Stomach smooth muscle (tissue), 2 donors: Measurements from ENCODE around the gene TELO2.
A peak's percentile ranks its signal among the peaks of the same experiment; 100 is the strongest.

ENCODE experiments used
- H3K27ac ChIP-seq: one replicate; pipeline ENCODE4 v1.7.0; 2013; ENCODE audit warnings: mild to moderate bottlenecking, low read length, inconsistent platforms
- H3K27me3 ChIP-seq, 2 donors: one replicate each; pipeline ENCODE4 v1.7.0; 2013; ENCODE audit warnings: low read length in 2 of 2; ENCODE audit not compliant: insufficient read depth in 2 of 2, control insufficient read depth in 1 of 2
- H3K36me3 ChIP-seq, 2 donors: one replicate each; pipeline ENCODE4 v1.7.0; 2013; ENCODE audit warnings: low read length in 2 of 2; ENCODE audit not compliant: control insufficient read depth in 2 of 2, insufficient read depth in 2 of 2
- H3K4me1 ChIP-seq: one replicate; pipeline ENCODE4 v1.7.0; 2013; ENCODE audit warnings: low read length; ENCODE audit not compliant: control insufficient read depth, insufficient read depth
- H3K4me3 ChIP-seq, 2 donors: one replicate each; pipeline ENCODE4 v1.7.0; 2013; ENCODE audit warnings: low read length in 2 of 2
- H3K9ac ChIP-seq, 2 donors: one replicate each; pipeline ENCODE4 v1.7.0; 2013; ENCODE audit warnings: low read length in 2 of 2, mild to moderate bottlenecking in 1 of 2
- H3K9me3 ChIP-seq, 2 donors: one replicate each; pipeline ENCODE4 v1.7.0; 2013; ENCODE audit warnings: low read length in 2 of 2; ENCODE audit not compliant: control insufficient read depth in 2 of 2
- donor health status: healthy.
- donor health status: Pancreatic carcinoma.

Gene TELO2

GRCh38 chr16:1492923-1493745 lies at the start of gene TELO2:
TSS of gene TELO2 (plus strand) at chr16:1493360. CDS start at chr16:1494282, 922 bp downstream.
- Histone ChIP-seq H3K4me3 (peak within 1 kb of the TSS; percentile 73 to 84), H3K27ac (peak within 1 kb of the TSS; percentile 66), H3K36me3 (peaks cover 3 to 18% of the 10 kb centered on the region in 2 donors), H3K9me3 (no peaks in the 10 kb centered on the region), H3K27me3 (no peaks in the 10 kb centered on the region), H3K9ac (peak within 1 kb of the TSS; percentile 74 to 77), H3K4me1 (peaks cover 24% of the 10 kb centered on the region)

- Histone ChIP-seq H3K4me1 (no peaks in the 10 kb centered on the region), H3K27ac (no peak overlapping the region), H3K36me3 (peaks cover 0 to 8% of the 10 kb centered on the region in 2 donors), H3K27me3 (no peaks in the 10 kb centered on the region), H3K9me3 (no peaks in the 10 kb centered on the region), H3K4me3 (no peak overlapping the region), H3K9ac (no peak overlapping the region)
Measured at GRCh38 chr16:1443403-1443973, 49.7 kb upstream of the TELO2 start.

- no peak within 1 kb of the TSS for H3K4me3 ChIP-seq
- H3K9me3 ChIP-seq = no peaks in the 10 kb centered on the region
- H3K4me1 ChIP-seq = no peaks in the 10 kb centered on the region
- H3K27me3 ChIP-seq = no peaks in the 10 kb centered on the region
- no peak within 1 kb of the TSS for H3K27ac ChIP-seq
- H3K9ac ChIP-seq = no peak within 1 kb of the TSS
- peaks cover 0 to 8% of the 10 kb centered on the region in 2 donors for H3K36me3 ChIP-seq
Measured at GRCh38 chr16:1443980-1444729, 49.0 kb upstream of the TELO2 start, which contains the start of gene CCDC154. TSS of gene CCDC154 (minus strand) at chr16:1444556. CDS start at chr16:1444322, 234 bp downstream.

GRCh38 chr16:1444730-1445517 lies 48.2 kb upstream of the TELO2 start:
- Histone ChIP-seq H3K4me1 (no peaks in the 10 kb centered on the region), H3K36me3 (peaks cover 5 to 10% of the 10 kb centered on the region in 2 donors), H3K4me3 (no peak overlapping the region), H3K9me3 (no peaks in the 10 kb centered on the region), H3K27ac (no peak overlapping the region), H3K27me3 (no peaks in the 10 kb centered on the region), H3K9ac (no peak overlapping the region)

GRCh38 chr16:1445518-1446203 lies 47.5 kb upstream of the TELO2 start:
- no peak overlapping the region for H3K27ac ChIP-seq
- H3K36me3 ChIP-seq = peaks cover 5 to 11% of the 10 kb centered on the region in 2 donors
- no peaks in the 10 kb centered on the region for H3K27me3 ChIP-seq
- no peaks in the 10 kb centered on the region for H3K4me1 ChIP-seq
- no peak overlapping the region for H3K9ac ChIP-seq
- no peak overlapping the region for H3K4me3 ChIP-seq
- H3K9me3 ChIP-seq = no peaks in the 10 kb centered on the region

- Histone ChIP-seq H3K9ac (no peak overlapping the region), H3K27ac (no peak overlapping the region), H3K36me3 (peaks cover 5 to 18% of the 10 kb centered on the region in 2 donors), H3K4me1 (no peaks in the 10 kb centered on the region), H3K27me3 (no peaks in the 10 kb centered on the region), H3K9me3 (no peaks in the 10 kb centered on the region), H3K4me3 (no peak overlapping the region)
Measured at GRCh38 chr16:1446296-1447080, 46.7 kb upstream of the TELO2 start.

GRCh38 chr16:1447965-1448364 lies 45.2 kb upstream of the TELO2 start:
- Histone ChIP-seq H3K4me3 (no peak overlapping the region), H3K36me3 (peaks cover 11 to 29% of the 10 kb centered on the region in 2 donors), H3K27me3 (no peaks in the 10 kb centered on the region), H3K9me3 (no peaks in the 10 kb centered on the region), H3K9ac (no peak overlapping the region), H3K27ac (no peak overlapping the region), H3K4me1 (no peaks in the 10 kb centered on the region)

- Histone ChIP-seq H3K9me3 (no peaks in the 10 kb centered on the region), H3K36me3 (peaks cover 13 to 31% of the 10 kb centered on the region in 2 donors), H3K27ac (no peak overlapping the region), H3K4me3 (no peak overlapping the region), H3K27me3 (no peaks in the 10 kb centered on the region), H3K9ac (no peak overlapping the region), H3K4me1 (no peaks in the 10 kb centered on the region)
Measured at GRCh38 chr16:1448536-1449116, 44.5 kb upstream of the TELO2 start.

GRCh38 chr16:1449201-1449788 lies 43.9 kb upstream of the TELO2 start:
- Histone ChIP-seq H3K9ac (no peak overlapping the region), H3K27ac (no peak overlapping the region), H3K4me3 (no peak overlapping the region), H3K4me1 (no peaks in the 10 kb centered on the region), H3K36me3 (peaks cover 16 to 32% of the 10 kb centered on the region in 2 donors), H3K27me3 (no peaks in the 10 kb centered on the region), H3K9me3 (no peaks in the 10 kb centered on the region)
